ENCODE data around the gene EFEMP1. TPM values are rescaled to one million over a fixed set of nuclear protein-coding genes. Genes with fewer than 3 reads are reported as not detected.

EFEMP1 gene, protein sequence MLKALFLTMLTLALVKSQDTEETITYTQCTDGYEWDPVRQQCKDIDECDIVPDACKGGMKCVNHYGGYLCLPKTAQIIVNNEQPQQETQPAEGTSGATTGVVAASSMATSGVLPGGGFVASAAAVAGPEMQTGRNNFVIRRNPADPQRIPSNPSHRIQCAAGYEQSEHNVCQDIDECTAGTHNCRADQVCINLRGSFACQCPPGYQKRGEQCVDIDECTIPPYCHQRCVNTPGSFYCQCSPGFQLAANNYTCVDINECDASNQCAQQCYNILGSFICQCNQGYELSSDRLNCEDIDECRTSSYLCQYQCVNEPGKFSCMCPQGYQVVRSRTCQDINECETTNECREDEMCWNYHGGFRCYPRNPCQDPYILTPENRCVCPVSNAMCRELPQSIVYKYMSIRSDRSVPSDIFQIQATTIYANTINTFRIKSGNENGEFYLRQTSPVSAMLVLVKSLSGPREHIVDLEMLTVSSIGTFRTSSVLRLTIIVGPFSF
- 100 to 1,000 TPM in 5 of 6 donors, 10 to 100 TPM in 1; 65.0 to 293 (median 213) TPM for total RNA-seq

DNA sequence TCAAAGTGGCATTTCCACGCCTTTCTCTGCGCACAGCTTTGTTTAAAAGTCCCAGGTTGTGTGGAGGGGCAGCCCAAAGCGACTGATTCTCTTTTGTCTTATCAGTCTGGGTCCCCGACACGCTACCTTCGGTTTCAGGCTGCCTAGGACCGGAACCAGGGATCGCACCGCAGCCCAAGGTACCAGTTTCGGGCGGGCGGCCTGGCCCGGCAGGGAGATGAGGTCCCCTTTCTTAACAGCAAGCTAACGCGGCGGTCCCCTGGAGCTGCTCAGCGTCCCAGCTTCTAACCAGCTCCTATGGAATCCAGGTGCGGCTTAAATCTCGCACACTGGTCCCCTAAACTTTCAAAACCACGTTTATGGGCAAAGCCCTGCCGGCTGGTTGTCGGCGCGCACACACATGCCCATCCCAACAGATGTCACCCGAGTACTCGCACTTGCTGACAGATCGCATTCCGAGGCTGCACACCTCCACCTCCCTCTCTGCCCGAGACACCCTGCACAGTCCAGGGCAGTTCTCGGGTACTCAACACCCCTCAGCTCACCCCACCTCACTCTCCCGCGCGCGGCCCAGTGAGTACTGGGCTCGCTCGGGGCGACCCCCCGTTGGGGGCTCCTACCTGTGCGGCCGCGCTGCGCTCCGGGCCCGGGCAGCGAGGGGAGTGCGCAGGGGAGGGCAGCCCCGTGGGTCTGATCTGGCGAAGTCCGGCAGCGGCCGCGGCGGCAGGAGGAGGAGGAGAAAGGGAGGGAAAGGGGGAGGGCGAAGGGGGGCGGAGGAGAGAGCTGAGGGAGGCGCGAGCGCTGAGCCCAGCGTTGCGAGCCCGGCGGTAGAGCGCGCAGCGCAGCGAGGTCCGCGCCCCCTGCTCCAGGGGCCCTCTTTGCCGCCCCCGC lies at the start of gene EFEMP1:
TSS of gene EFEMP1 (minus strand) at position 692 of the 891 bp plus-strand sequence. CDS start 1,342 bp downstream, outside the sequence.
- ATAC-seq (ENCODE audit: low FRiP score in 2 of 2), result peak; percentile 92 to 95
- H3K9me3 ChIP-seq, result no peaks in the 10 kb centered on the region
- peak within 1 kb of the TSS; percentile 72 to 87 (median 84) for H3K27ac ChIP-seq
- TF ChIP-seq POLR2AphosphoS5 (IDR thresholded peaks at IDR 0.05) (peak in 1 of 2 donors; percentile 77), EP300 (IDR thresholded peaks at IDR 0.05) (no peak), CTCF (IDR thresholded peaks at IDR 0.05) (no peak), POLR2A (IDR thresholded peaks at IDR 0.05) (peak in 3 of 4 donors; percentile 34 to 80 (median 34))
- peak within 1 kb of the TSS; percentile 54 to 76 (median 60) for H3K4me3 ChIP-seq
- H3K36me3 ChIP-seq, result no peaks in the 10 kb centered on the region
- no peaks in the 10 kb centered on the region for H3K27me3 ChIP-seq
- H3K4me1 ChIP-seq, result peaks cover 0 to 9% (median 1%) of the 10 kb centered on the region in 4 donors
- peak; percentile 82 to 92 for DNase-seq
- WGBS, 2 donors, result 1 to 2% methylated on average over 15 to 61 of the region's 70 CpGs

DNA sequence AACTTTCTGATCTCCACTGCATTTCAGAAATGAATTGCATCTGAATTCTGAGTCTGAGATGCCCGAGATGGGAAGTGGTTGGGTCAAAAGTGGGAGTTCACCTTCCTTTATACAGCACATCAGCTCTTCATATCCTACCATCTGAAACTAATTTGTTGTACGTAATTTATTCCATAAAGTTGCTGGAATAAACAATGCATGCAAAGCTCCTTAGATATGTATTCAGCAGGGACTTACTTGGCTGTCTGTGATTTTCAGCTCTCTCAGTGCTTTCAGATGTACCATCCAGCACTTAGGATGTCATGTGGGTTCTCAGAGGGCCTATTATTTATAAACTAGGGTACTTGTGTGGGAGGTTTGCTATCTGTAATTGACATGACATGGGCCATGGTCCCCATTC lies 46.9 kb upstream of the EFEMP1 start:
- 73 to 83% methylated on average over 2 of the region's 2 CpGs for WGBS, 2 donors
- H3K36me3 ChIP-seq, result no peaks in the 10 kb centered on the region
- no peaks in the 10 kb centered on the region for H3K27me3 ChIP-seq
- no peak overlapping the region for H3K4me3 ChIP-seq
- no peak for DNase-seq
- peaks cover 0 to 7% (median 0%) of the 10 kb centered on the region in 4 donors for H3K4me1 ChIP-seq
- H3K9me3 ChIP-seq, result no peaks in the 10 kb centered on the region
- no peak for ATAC-seq (ENCODE audit: low FRiP score in 2 of 2)
- H3K27ac ChIP-seq, result no peak overlapping the region
- no peak for TF ChIP-seq POLR2AphosphoS5 (IDR thresholded peaks at IDR 0.05)
- TF ChIP-seq CTCF (IDR thresholded peaks at IDR 0.05), result no peak
- TF ChIP-seq EP300 (IDR thresholded peaks at IDR 0.05), result no peak
- TF ChIP-seq POLR2A (IDR thresholded peaks at IDR 0.05), result no peak

GRCh38 chr2:55968941-55969340 lies 45.4 kb upstream of the EFEMP1 start:
- 10 to 12% methylated on average over 1 of the region's 1 CpG for WGBS, 2 donors
- no peaks in the 10 kb centered on the region for H3K27me3 ChIP-seq
- no peaks in the 10 kb centered on the region for H3K9me3 ChIP-seq

More at GRCh38 chr2:55968941-55969340, 45.4 kb upstream of the EFEMP1 start:
- Histone ChIP-seq H3K27ac (no peak overlapping the region), H3K36me3 (no peaks in the 10 kb centered on the region), H3K4me3 (no peak overlapping the region), H3K4me1 (peaks cover 0 to 7% (median 0%) of the 10 kb centered on the region in 4 donors)
- ATAC-seq (ENCODE audit: low FRiP score in 2 of 2), result no peak
- DNase-seq, result no peak
- TF ChIP-seq CTCF (IDR thresholded peaks at IDR 0.05), result no peak
- TF ChIP-seq POLR2A (IDR thresholded peaks at IDR 0.05), result no peak
- TF ChIP-seq EP300 (IDR thresholded peaks at IDR 0.05), result no peak
- TF ChIP-seq POLR2AphosphoS5 (IDR thresholded peaks at IDR 0.05), result no peak

All from upper lobe of left lung (tissue), 6 donors.